H9 (cell line): ENCODE data around the gene GBP6. TPM values are rescaled to one million over a fixed set of nuclear protein-coding genes. Genes with fewer than 3 reads are reported as not detected.

Experiments
- DNase-seq: peaks from one replicate; pipeline ENCODE4 v3.0.0-alpha.2; 2017
- H2AFZ ChIP-seq: one replicate; pipeline ENCODE4 v1.6.1; 2013; ENCODE audit warnings: mild to moderate bottlenecking, low read length, control low read depth, moderate library complexity
- H2AK5ac ChIP-seq: 2 replicates; pipeline ENCODE4 v1.6.1; 2013; ENCODE audit warnings: low read length, control low read depth, mixed read lengths; ENCODE audit not compliant: insufficient read length
- H2BK120ac ChIP-seq: one replicate; pipeline ENCODE4 v1.6.1; 2013; ENCODE audit warnings: low read depth, mild to moderate bottlenecking, low read length, control low read depth, inconsistent platforms; ENCODE audit not compliant: poor library complexity, severe bottlenecking
- H2BK12ac ChIP-seq: 2 replicates; pipeline ENCODE4 v1.6.1; 2013; ENCODE audit warnings: low read length, control low read depth, mixed read lengths, low read depth; ENCODE audit not compliant: insufficient read length
- H2BK15ac ChIP-seq: 2 replicates; pipeline ENCODE4 v1.6.1; 2013; ENCODE audit warnings: low read depth, low read length, control low read depth
- H2BK20ac ChIP-seq: one replicate; pipeline ENCODE4 v1.6.1; 2013; ENCODE audit warnings: low read depth, mild to moderate bottlenecking, low read length, control low read depth, inconsistent platforms; ENCODE audit not compliant: poor library complexity, severe bottlenecking
- H2BK5ac ChIP-seq: 2 replicates; pipeline ENCODE4 v1.6.1; 2013; ENCODE audit warnings: low read length, control low read depth, mixed read lengths; ENCODE audit not compliant: insufficient read length
- H3K14ac ChIP-seq: 2 replicates; pipeline ENCODE4 v1.6.1; 2013; ENCODE audit warnings: low read length, control low read depth; ENCODE audit not compliant: insufficient read depth
- H3K18ac ChIP-seq: 2 replicates; pipeline ENCODE4 v1.6.1; 2013; ENCODE audit warnings: low read depth, mild to moderate bottlenecking, mixed read lengths, low read length, control low read depth; ENCODE audit not compliant: insufficient read length
- H3K23ac ChIP-seq: 2 replicates; pipeline ENCODE4 v1.6.1; 2013; ENCODE audit warnings: low read length, control low read depth, mixed read lengths, low read depth; ENCODE audit not compliant: insufficient read length
- H3K23me2 ChIP-seq: 2 replicates; pipeline ENCODE4 v1.6.1; 2013; ENCODE audit warnings: low read depth, mild to moderate bottlenecking, mixed read lengths, low read length, control low read depth; ENCODE audit not compliant: insufficient read length, poor library complexity, severe bottlenecking
- H3K27ac ChIP-seq: 2 replicates; pipeline ENCODE4 v1.5.1; 2013; ENCODE audit warnings: low read length, control low read depth, mixed read lengths, low read depth; ENCODE audit not compliant: insufficient read length
- H3K27me3 ChIP-seq: 2 replicates; pipeline ENCODE4 v1.6.1; 2013; ENCODE audit warnings: low read length, control low read depth, inconsistent platforms; ENCODE audit not compliant: insufficient read depth
- H3K4ac ChIP-seq: 2 replicates; pipeline ENCODE4 v1.6.1; 2013; ENCODE audit warnings: low read depth, mild to moderate bottlenecking, control low read depth, inconsistent platforms, low read length, moderate library complexity
- H3K4me1 ChIP-seq: 2 replicates; pipeline ENCODE4 v1.6.1; 2013; ENCODE audit warnings: low read length, control low read depth, inconsistent platforms; ENCODE audit not compliant: insufficient read depth
- H3K4me2 ChIP-seq: 2 replicates; pipeline ENCODE4 v1.6.1; 2013; ENCODE audit warnings: low read length, control low read depth, mixed read lengths; ENCODE audit not compliant: insufficient read length, insufficient read depth
- H3K56ac ChIP-seq: 2 replicates; pipeline ENCODE4 v1.6.1; 2013; ENCODE audit warnings: low read depth, mild to moderate bottlenecking, mixed read lengths, low read length, control low read depth; ENCODE audit not compliant: insufficient read length
- H3K79me1 ChIP-seq: 2 replicates; pipeline ENCODE4 v1.6.1; 2013; ENCODE audit warnings: low read depth, mild to moderate bottlenecking, moderate library complexity, low read length, control low read depth, inconsistent platforms; ENCODE audit not compliant: insufficient read depth, poor library complexity, severe bottlenecking
- H3K79me2 ChIP-seq: 2 replicates; pipeline ENCODE4 v1.6.1; 2013; ENCODE audit warnings: low read length, control low read depth, inconsistent platforms; ENCODE audit not compliant: insufficient read depth
- H3K9ac ChIP-seq: 2 replicates; pipeline ENCODE4 v1.6.1; 2013; ENCODE audit warnings: low read length, control low read depth, mixed read lengths; ENCODE audit not compliant: insufficient read length; ENCODE audit errors: extremely low read depth
- H3K9me3 ChIP-seq: one replicate; pipeline ENCODE4 v1.6.1; 2013; ENCODE audit warnings: low read depth, low read length, inconsistent platforms; ENCODE audit not compliant: control insufficient read depth
- H3T11ph ChIP-seq: one replicate; pipeline ENCODE4 v1.6.1; 2013; ENCODE audit warnings: mild to moderate bottlenecking, low read length, control low read depth, inconsistent platforms
- H4K20me1 ChIP-seq: one replicate; pipeline ENCODE4 v1.6.1; 2013; ENCODE audit not compliant: control insufficient read depth, insufficient read length, insufficient read depth
- H4K5ac ChIP-seq: 2 replicates; pipeline ENCODE4 v1.6.1; 2013; ENCODE audit warnings: low read depth, mild to moderate bottlenecking, mixed read lengths, low read length, control low read depth; ENCODE audit not compliant: insufficient read length
- H4K8ac ChIP-seq: replicated peaks from 2 replicates; pipeline ENCODE4 v1.6.1; 2013; ENCODE audit warnings: low read length, control low read depth, mixed read lengths, low read depth; ENCODE audit not compliant: insufficient read length
- H4K91ac ChIP-seq: 2 replicates; pipeline ENCODE4 v1.6.1; 2013; ENCODE audit warnings: low read depth, mild to moderate bottlenecking, moderate library complexity, mixed read lengths, low read length, control low read depth; ENCODE audit not compliant: insufficient read length
- H3K27ac Mint-ChIP-seq, 3 experiments: 2 replicates in 2 of 3; 3 replicates in 1 of 3; pipeline ENCODE4 v1.8.0; 2020 to 2021; ENCODE audit warnings: mixed read lengths in 3 of 3, mild to moderate bottlenecking in 1 of 3, moderate library complexity in 1 of 3
- H3K27me3 Mint-ChIP-seq: 2 replicates; pipeline ENCODE4 v1.8.0; 2021; ENCODE audit warnings: low read depth, mild to moderate bottlenecking, moderate library complexity, mixed read lengths
- H3K36me3 Mint-ChIP-seq, 3 experiments: 2 replicates in 2 of 3; 3 replicates in 1 of 3; pipeline ENCODE4 v1.8.0; 2020 to 2021; ENCODE audit warnings: low read depth in 3 of 3, mixed read lengths in 3 of 3; ENCODE audit not compliant: insufficient read depth in 1 of 3
- H3K4me1 Mint-ChIP-seq, 2 experiments: 2 replicates each; pipeline ENCODE4 v1.8.0; 2020; ENCODE audit warnings: mixed read lengths in 2 of 2
- H3K4me3 Mint-ChIP-seq, 2 experiments: 2 replicates in 1 of 2; 3 replicates in 1 of 2; pipeline ENCODE4 v1.8.0; 2020 to 2021; ENCODE audit warnings: mild to moderate bottlenecking in 2 of 2, mixed read lengths in 2 of 2, moderate library complexity in 1 of 2
- H3K9me3 Mint-ChIP-seq, 2 experiments: 2 replicates in 1 of 2; 3 replicates in 1 of 2; pipeline ENCODE4 v1.8.0; 2020; ENCODE audit warnings: mild to moderate bottlenecking in 2 of 2, mixed read lengths in 2 of 2, moderate library complexity in 1 of 2
- CTCF ChIP-seq: fragments of 200-600 bp; sonication (generic); conservative IDR thresholded peaks from 3 replicates; pipeline ENCODE4 v1.8.0; 2021; ENCODE audit warnings: antibody characterized with exemption, mild to moderate bottlenecking
- WGBS: extraction: QIAGEN DNeasy Blood & Tissue Kit; methylation state at CpG from one replicate; pipeline ENCODE4 v1.1.7; 2013; ENCODE audit warnings: missing lambda C conversion rate, low lambda C conversion rate, mixed read lengths; ENCODE audit not compliant: insufficient read length; ENCODE audit errors: extremely low coverage; 5-methylcytosine and 5-hydroxymethylcytosine counted together
- total RNA-seq: library from RNA; stranded (reverse); gene quantifications from 2 replicates; pipeline ENCODE4 v1.2.1, GENCODE V29; 2021

Gene GBP6
- total RNA-seq, 1 experiment from 2014 or later, result not detected

GRCh38 chr1:89381618-89382017 is 17.8 kb downstream of the GBP6 start:
- Mint-ChIP-seq H3K27ac (no peak overlapping the region), H3K4me1 (peaks cover 3 to 6% of the 10 kb centered on the region in 2 experiments; a peak in 3 of 4 replicates), H3K36me3 (no peaks in the 10 kb centered on the region), H3K27me3 (no peaks in the 10 kb centered on the region), H3K9me3 (no peaks in the 10 kb centered on the region), H3K4me3 (no peak overlapping the region)
- H4K5ac ChIP-seq, result no peak overlapping the region
- no peak overlapping the region for H3K18ac ChIP-seq
- no peak overlapping the region for H2BK15ac ChIP-seq
- no peak overlapping the region for H2BK12ac ChIP-seq
- H3K23me2 ChIP-seq, result no peaks in the 10 kb centered on the region
- H3K9me3 ChIP-seq, result no peaks in the 10 kb centered on the region
- H2BK120ac ChIP-seq, result no peak overlapping the region
- no peak overlapping the region for H3K4me2 ChIP-seq
- H2AK5ac ChIP-seq, result no peak overlapping the region
- H2AFZ ChIP-seq, result no peak overlapping the region
- no peak overlapping the region for H4K8ac ChIP-seq
- H3K79me1 ChIP-seq, result no peaks in the 10 kb centered on the region
- no peaks in the 10 kb centered on the region for H3K27me3 ChIP-seq
- H2BK5ac ChIP-seq, result no peak overlapping the region
- no peaks in the 10 kb centered on the region for H3K79me2 ChIP-seq
- no peak overlapping the region for H3K56ac ChIP-seq
- H2BK20ac ChIP-seq, result no peak overlapping the region
- H3K14ac ChIP-seq, result no peak overlapping the region
- H4K20me1 ChIP-seq, result no peaks in the 10 kb centered on the region
- WGBS, result no CpG with 5 or more reads among the region's 6 CpGs
- H3T11ph ChIP-seq, result no peak overlapping the region
- H3K4ac ChIP-seq, result no peak overlapping the region
- peaks cover 2% of the 10 kb centered on the region; the same call in 1 of the 2 replicates for H3K4me1 ChIP-seq
- no peak overlapping the region for H4K91ac ChIP-seq
- H3K27ac ChIP-seq, result no peak overlapping the region
- H3K9ac ChIP-seq, result no peak overlapping the region
- H3K23ac ChIP-seq, result no peak overlapping the region
- no peak for TF ChIP-seq CTCF
- no peak for DNase-seq
